ENCODE measurements around the gene TC2N. TPM values are rescaled to one million over a fixed set of nuclear protein-coding genes. Genes with fewer than 3 reads are reported as not detected.

The TC2N gene
- total and polyA plus RNA-seq, 2 experiments from 2014 or later: 10.0 to 35.0 TPM

- Histone ChIP-seq H3K9me2 (ENCODE audit: insufficient read depth) (no peaks in the 10 kb centered on the region), H3K27me3 (ENCODE audit: insufficient read depth) (no peaks in the 10 kb centered on the region), H4K20me1 (replicated peaks; ENCODE audit: insufficient read depth) (no peaks in the 10 kb centered on the region), H3K79me2 (replicated peaks; ENCODE audit: insufficient read depth) (peaks cover 35% of the 10 kb centered on the region), H3K4me2 (no peak overlapping the region), H3K36me3 (ENCODE audit: insufficient read depth) (no peaks in the 10 kb centered on the region; the same call in 1 of the 2 replicates), H3K4me1 (ENCODE audit: insufficient read depth) (no peaks in the 10 kb centered on the region), H3K4me3 (no peak overlapping the region), H3F3A (replicated peaks; ENCODE audit: low read depth) (no peaks in the 10 kb centered on the region), H3K27ac (ENCODE audit: low read depth) (no peak overlapping the region), H2AFZ (no peak overlapping the region)
- Mint-ChIP-seq H3K27me3 (ENCODE audit: insufficient read depth, low read depth, poor library complexity) (peaks cover 2% of the 10 kb centered on the region), H3K4me1 (peaks cover 25% of the 10 kb centered on the region), H3K36me3 (ENCODE audit: low read depth) (peaks cover 24% of the 10 kb centered on the region), H3K9me3 (peaks cover 14% of the 10 kb centered on the region; the same call in 2 of the 3 replicates), H3K27ac (no peak overlapping the region), H3K4me3 (no peak overlapping the region)
- ATAC-seq (no peak), DNase-seq (ENCODE audit: low spot score) (no peak)
- TF ChIP-seq CREB1 (CRISPR knock-in tag; IDR thresholded peaks at IDR 0.05; ENCODE audit: low read depth) (no peak), CTCF (conservative IDR thresholded peaks at IDR 0.05; ENCODE audit: low read depth in 2 of 2) (no peak), ZNF462 (CRISPR knock-in tag; IDR thresholded peaks at IDR 0.05) (no peak), EZH2 (IDR thresholded peaks at IDR 0.05; ENCODE audit: low read depth, unreplicated experiment) (no peak), ZNF114 (CRISPR knock-in tag; IDR thresholded peaks at IDR 0.05) (no peak), JUNB (IDR thresholded peaks at IDR 0.05; ENCODE audit: unreplicated experiment) (no peak), POLR2AphosphoS5 (IDR thresholded peaks at IDR 0.05; ENCODE audit: low read depth) (no peak), NANOG (IDR thresholded peaks at IDR 0.05; ENCODE audit: borderline replicate concordance) (no peak), ETS1 (IDR thresholded peaks at IDR 0.05) (no peak), REST (IDR thresholded peaks at IDR 0.05; ENCODE audit: unreplicated experiment) (no peak), ZNF331 (CRISPR knock-in tag; IDR thresholded peaks at IDR 0.05; ENCODE audit: low read depth) (no peak), STAT1 (IDR thresholded peaks at IDR 0.05; ENCODE audit: unreplicated experiment) (no peak), EZH2phosphoT487 (IDR thresholded peaks at IDR 0.05; ENCODE audit: unreplicated experiment) (no peak)
Observed at GRCh38 chr14:91814317-91814716, 53.0 kb downstream of the TC2N start.

Data from GM23338 (cell line).